Measurements from ENCODE around the gene TNFRSF12A. TPM values are rescaled to one million over a fixed set of nuclear protein-coding genes. Genes with fewer than 3 reads are reported as not detected.
A peak's percentile ranks its signal among the peaks of the same experiment; 100 is the strongest.

The TNFRSF12A gene
- total RNA-seq, 1 experiment from 2014 or later, result 78.9 TPM

GRCh38 chr16:3063625-3064386, 43.6 kb downstream of the TNFRSF12A start:
- Mint-ChIP-seq H3K27ac (no peak overlapping the region), H3K4me3 (no peak overlapping the region), H3K27me3 (ENCODE audit: low read depth) (peaks cover 3% of the 10 kb centered on the region; the same call in 1 of the 2 replicates), H3K36me3 (no peaks in the 10 kb centered on the region), H3K4me1 (peaks cover 29% of the 10 kb centered on the region), H3K9me3 (no peaks in the 10 kb centered on the region)
- DNase-seq (ENCODE audit: low spot score) (no peak), ATAC-seq (no peak)
- ChIA-PET CTCF (interaction anchor here (0.5 to 1.7 kb wide), 5 partner anchors 22 to 94 kb away, joined by 3 to 15 read pairs (median 5); partner anchors contain the start of gene PAQR4), POLR2A (interaction anchor here (0.8 kb wide), 1 partner anchor 35 kb away, joined by 5 read pairs; the partner anchor contains the start of gene ZSCAN10)
- TF ChIP-seq E2F5 (CRISPR knock-in tag; IDR thresholded peaks at IDR 0.05), result no peak
- no peak for TF ChIP-seq KAT7 (CRISPR knock-in tag; IDR thresholded peaks at IDR 0.05; ENCODE audit: borderline replicate concordance)
- no peak for TF ChIP-seq ZNF396 (CRISPR knock-in tag; IDR thresholded peaks at IDR 0.05; ENCODE audit: borderline replicate concordance)
- TF ChIP-seq SMAD4 (CRISPR knock-in tag; IDR thresholded peaks at IDR 0.05), result no peak
- no peak for TF ChIP-seq ZNF671 (CRISPR knock-in tag; IDR thresholded peaks at IDR 0.05)
- TF ChIP-seq, protein P1, sequence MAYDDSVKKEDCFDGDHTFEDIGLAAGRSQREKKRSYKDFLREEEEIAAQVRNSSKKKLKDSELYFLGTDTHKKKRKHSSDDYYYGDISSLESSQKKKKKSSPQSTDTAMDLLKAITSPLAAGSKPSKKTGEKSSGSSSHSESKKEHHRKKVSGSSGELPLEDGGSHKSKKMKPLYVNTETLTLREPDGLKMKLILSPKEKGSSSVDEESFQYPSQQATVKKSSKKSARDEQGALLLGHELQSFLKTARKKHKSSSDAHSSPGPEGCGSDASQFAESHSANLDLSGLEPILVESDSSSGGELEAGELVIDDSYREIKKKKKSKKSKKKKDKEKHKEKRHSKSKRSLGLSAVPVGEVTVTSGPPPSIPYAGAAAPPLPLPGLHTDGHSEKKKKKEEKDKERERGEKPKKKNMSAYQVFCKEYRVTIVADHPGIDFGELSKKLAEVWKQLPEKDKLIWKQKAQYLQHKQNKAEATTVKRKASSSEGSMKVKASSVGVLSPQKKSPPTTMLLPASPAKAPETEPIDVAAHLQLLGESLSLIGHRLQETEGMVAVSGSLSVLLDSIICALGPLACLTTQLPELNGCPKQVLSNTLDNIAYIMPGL (CRISPR knock-in tag; IDR thresholded peaks at IDR 0.05), result no peak

DNA sequence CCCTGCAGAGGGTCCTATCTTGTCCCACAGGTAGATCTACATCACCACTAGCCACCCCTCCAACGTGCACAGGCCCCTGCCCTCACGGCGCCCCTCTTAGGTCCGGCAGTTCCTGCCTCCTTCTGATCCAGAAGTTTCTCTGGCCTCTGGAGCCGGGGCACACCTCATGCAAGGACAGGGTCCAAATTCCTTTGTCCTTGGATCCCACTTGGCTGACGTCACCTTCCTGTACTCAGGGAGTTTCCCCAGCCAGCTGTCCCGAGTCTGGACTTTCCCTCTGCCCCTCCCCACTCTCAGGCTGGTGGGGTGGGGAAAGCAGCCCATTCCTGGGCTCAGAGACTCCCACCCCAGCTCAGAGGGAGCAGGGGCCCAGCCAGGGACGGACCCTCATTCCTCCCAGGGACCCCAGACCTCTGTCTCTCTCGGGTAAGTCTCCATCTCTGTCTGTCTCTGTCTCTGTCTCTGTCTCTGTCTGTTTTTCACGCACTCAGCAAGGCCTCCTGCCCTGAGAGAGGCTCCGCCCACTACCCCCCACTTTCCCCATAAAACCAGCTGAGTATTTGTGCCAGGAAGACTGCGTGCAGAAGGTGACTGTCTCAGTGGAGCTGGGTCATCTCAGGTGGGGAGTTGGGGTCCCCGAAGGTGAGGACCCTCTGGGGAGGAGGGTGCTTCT, 45.0 kb downstream of the TNFRSF12A start, which contains the start of gene IL32:
Gene IL32 (plus strand): TSS at position 572 of the 673 bp plus-strand sequence. CDS start 172 bp downstream, outside the sequence.
- Mint-ChIP-seq H3K27ac (peak within 1 kb of the TSS; percentile 88), H3K27me3 (ENCODE audit: low read depth) (no peaks in the 10 kb centered on the region), H3K4me1 (peaks cover 24% of the 10 kb centered on the region), H3K36me3 (no peaks in the 10 kb centered on the region), H3K4me3 (no peak within 1 kb of the TSS), H3K9me3 (no peaks in the 10 kb centered on the region)
- no peak; the same call in 1 of the 2 replicates for ATAC-seq
- TF ChIP-seq GABPB1 (CRISPR knock-in tag; IDR thresholded peaks at IDR 0.05), result peak; percentile 79; the same call in 1 of the 2 replicates
- TF ChIP-seq, protein P2, sequence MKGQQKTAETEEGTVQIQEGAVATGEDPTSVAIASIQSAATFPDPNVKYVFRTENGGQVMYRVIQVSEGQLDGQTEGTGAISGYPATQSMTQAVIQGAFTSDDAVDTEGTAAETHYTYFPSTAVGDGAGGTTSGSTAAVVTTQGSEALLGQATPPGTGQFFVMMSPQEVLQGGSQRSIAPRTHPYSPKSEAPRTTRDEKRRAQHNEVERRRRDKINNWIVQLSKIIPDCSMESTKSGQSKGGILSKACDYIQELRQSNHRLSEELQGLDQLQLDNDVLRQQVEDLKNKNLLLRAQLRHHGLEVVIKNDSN (CRISPR knock-in tag; IDR thresholded peaks at IDR 0.05), result no peak
- POLR2A ChIA-PET, result no interaction called here
- CTCF ChIA-PET, result interaction anchor here (0.8 to 1.7 kb wide), 5 partner anchors 34 to 96 kb away, joined by 3 to 15 read pairs (median 5); partner anchors contain the start of gene PAQR4
- no peak for DNase-seq (ENCODE audit: low spot score)

DNA sequence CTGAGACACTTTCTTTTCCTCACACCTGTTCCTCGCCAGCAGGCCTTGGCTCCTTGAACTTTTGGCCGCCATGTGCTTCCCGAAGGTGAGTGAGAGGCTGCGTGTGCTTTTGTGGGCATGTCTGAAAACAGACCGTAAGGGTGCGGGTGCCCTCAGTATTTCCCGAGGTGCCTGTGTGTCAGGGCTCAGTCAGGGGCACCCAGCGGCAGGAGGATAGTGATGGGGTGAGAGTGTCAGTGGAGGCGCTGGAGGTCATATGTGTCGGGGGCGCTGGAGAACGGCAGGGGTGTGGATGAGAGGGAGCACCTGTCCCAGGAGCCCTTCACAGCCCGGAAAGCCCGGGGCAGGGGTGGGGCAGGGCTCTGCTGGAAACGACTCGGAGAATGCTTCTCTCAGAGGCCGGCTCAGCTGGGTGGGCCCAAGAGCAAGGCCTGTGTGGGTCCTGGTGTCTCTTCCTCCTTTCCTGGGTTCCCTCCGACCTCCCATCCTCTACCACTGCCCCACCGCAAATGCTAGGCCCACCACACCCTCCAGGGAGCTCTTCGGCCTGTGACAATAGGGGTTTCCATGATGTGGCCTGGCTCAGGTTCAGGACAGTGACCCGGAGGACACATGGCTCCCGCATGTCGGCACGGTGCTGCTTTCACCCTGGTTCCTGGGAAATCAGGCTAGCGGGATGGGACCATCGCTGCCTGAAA, 45.7 kb downstream of the TNFRSF12A start:
- peaks cover 22% of the 10 kb centered on the region for H3K4me1 Mint-ChIP-seq
- H3K9me3 Mint-ChIP-seq, result no peaks in the 10 kb centered on the region
- CTCF ChIA-PET, result interaction anchor here (0.8 to 1.1 kb wide), 2 partner anchors 34 to 64 kb away, joined by 3 read pairs; no protein-coding TSS in a partner anchor
- POLR2A ChIA-PET, result no interaction called here
- H3K36me3 Mint-ChIP-seq, result no peaks in the 10 kb centered on the region
- H3K4me3 Mint-ChIP-seq, result no peak overlapping the region
- TF ChIP-seq PRDM15 (CRISPR knock-in tag; IDR thresholded peaks at IDR 0.05), result no peak
- peak overlapping the region; percentile 88; the same call in 1 of the 2 replicates for H3K27ac Mint-ChIP-seq
- ATAC-seq (no peak), DNase-seq (ENCODE audit: low spot score) (no peak)
- no peaks in the 10 kb centered on the region for H3K27me3 Mint-ChIP-seq (ENCODE audit: low read depth)
